HK-2 (cell line): ENCODE results near the gene MADD.
"Not testable (repeated sequence)": the region's sequence is repeated elsewhere in the genome, so short reads cannot be mapped to it uniquely, and the experiment has no call there.

Experiments
- DNase-seq: peaks from one replicate; pipeline ENCODE4 v3.0.0-alpha.2; 2018; ENCODE audit not compliant: unreplicated experiment

Gene MADD

DNA sequence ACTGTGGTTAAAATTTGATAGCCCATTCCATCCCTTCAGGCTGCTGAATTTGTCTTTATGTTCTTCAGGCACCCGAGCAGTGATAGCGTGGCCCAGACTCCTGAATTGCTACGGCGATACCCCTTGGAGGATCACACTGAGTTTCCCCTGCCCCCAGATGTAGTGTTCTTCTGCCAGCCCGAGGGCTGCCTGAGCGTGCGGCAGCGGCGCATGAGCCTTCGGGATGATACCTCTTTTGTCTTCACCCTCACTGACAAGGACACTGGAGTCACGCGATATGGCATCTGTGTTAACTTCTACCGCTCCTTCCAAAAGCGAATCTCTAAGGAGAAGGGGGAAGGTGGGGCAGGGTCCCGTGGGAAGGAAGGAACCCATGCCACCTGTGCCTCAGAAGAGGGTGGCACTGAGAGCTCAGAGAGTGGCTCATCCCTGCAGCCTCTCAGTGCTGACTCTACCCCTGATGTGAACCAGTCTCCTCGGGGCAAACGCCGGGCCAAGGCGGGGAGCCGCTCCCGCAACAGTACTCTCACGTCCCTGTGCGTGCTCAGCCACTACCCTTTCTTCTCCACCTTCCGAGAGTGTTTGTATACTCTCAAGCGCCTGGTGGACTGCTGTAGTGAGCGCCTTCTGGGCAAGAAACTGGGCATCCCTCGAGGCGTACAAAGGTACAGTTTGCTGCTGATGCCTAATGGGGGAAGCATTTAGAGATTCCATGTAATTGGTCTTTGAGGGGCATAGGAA, 4.7 kb downstream of the MADD start:
- DNase-seq: no peak

DNA sequence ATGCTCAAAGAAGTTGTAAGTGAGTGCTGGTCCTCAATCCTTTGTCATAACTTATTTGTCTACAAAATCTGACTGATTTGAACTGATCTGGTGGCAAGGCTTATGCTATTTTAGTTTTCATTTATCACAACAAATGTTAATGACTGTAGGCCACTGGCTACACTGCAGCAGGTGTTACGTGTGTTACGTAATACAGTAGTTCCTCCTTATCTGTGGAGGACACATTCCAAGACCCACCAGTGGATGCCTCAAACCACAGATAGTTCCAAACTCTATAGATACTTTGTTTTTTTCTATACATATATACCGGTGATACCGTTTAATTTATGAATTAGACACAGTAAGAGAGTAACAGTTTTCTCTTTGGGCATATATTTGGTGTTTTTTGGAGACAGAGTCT, 7.0 kb downstream of the MADD start:
- no peak for DNase-seq

- DNase-seq: no peak
Observed at GRCh38 chr11:47278058-47278457, 8.1 kb downstream of the MADD start.

GRCh38 chr11:47278769-47279168, 8.8 kb downstream of the MADD start:
- no peak for DNase-seq

DNA sequence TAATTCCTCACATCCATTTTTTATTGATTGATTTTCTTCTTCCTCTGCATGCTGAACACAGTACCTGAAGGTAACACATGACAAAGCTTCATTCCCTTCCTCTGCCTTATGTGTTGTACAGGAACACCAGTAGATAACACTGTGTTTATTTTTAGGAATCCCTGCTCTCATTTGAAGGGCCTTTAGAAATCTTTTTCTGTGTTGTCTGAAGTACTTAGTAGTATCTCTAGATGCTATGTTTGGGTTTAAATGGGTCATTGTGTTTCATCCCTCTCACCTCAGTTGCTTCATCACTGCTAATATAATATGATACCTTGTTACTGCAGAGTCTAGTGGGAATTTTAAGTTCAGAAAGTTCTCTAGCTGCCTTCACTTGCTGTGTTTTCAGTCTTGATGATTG, 10.2 kb downstream of the MADD start:
- no peak for DNase-seq

DNA sequence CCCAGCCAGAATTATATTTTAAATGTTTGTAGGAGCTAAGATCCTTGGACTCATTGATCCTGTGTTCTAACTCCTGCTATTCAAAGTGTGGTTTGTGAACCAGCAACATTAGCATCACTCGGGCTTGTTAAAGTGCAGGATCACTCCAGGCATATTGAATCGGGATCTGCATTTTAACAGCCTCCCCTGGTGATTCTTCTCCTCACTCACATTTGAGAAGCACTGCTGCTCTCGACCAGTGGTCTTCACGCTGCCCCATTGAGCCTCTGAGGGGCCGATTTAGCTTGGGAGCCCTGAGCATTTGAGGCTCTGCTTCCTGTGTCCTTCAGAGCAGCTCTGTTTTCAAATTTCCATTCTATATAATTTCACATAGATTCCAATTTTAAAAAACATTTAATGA, 10.9 kb downstream of the MADD start:
- no peak for DNase-seq

DNA sequence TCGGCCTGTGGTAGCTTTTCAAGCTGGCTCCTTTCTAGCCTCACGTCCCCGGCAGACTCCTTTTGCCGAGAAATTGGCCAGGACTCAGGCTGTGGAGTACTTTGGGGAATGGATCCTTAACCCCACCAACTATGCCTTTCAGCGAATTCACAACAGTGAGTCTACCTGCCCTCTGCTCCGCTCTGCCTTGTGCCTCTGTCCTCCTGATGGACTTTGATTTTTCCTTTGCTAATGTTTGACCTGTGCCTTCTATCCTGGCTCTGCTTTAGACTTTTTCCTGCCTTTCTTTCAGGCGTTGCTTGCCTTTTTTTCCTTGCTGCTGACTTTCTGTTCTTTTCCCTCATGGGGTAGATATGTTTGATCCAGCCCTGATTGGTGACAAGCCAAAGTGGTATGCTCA, 12.5 kb downstream of the MADD start:
- no peak for DNase-seq

GRCh38 chr11:47284151-47284550, 14.2 kb downstream of the MADD start:
- DNase-seq: no peak

DNA sequence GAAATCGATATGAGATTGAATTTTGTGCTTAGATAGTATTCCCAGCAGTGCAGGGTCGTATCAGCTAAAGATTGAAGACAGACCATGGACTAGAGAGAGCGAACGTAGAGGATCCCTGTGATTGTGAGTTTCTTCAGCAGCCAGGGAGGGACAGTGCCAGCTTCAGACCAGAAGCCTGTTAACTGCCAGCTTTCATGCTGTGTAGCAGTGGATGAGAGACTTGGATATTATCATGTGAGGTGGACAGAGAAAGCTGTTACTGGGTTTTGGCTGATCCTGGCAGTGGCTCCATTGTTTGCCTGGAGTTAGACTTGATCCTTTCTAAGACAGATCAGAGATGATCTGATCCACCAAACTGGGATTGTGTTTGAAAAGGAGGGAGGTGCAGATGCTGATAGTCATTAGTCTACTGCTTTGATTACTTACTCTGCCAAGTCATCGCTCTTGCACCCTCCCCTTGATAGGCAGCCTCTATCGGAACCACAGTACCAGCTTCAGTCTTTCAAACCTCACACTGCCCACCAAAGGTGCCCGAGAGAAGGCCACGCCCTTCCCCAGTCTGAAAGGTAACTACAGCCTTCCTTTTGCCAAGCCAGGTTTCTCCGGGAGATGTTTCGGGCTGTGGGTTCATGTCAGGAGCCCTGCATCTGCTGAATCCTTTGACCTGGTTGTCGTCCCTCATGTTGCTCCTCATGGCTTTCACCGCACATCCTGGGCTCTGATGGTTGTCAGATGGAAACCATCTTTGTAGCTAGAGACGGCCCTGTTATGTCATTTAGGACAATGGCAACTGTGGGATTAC, 16.2 kb downstream of the MADD start:
- no peak for DNase-seq

- no peak for DNase-seq
Observed at GRCh38 chr11:47288066-47288465, 18.1 kb downstream of the MADD start.

GRCh38 chr11:47289856-47290255, 19.9 kb downstream of the MADD start:
- DNase-seq: no peak

- no peak for DNase-seq
Observed at GRCh38 chr11:47295385-47295784, 25.5 kb downstream of the MADD start.

GRCh38 chr11:47296045-47296444, 26.1 kb downstream of the MADD start:
- no peak for DNase-seq

- DNase-seq: no peak
Observed at GRCh38 chr11:47299078-47299477, 29.1 kb downstream of the MADD start.

GRCh38 chr11:47302853-47303252, 32.9 kb downstream of the MADD start:
- DNase-seq: no peak

- no peak for DNase-seq
Observed at GRCh38 chr11:47305734-47306483, 36.0 kb downstream of the MADD start.

- DNase-seq: no peak
Observed at GRCh38 chr11:47306484-47306844, 36.5 kb downstream of the MADD start.

- DNase-seq: no peak
Observed at GRCh38 chr11:47308050-47308823, 38.3 kb downstream of the MADD start.

GRCh38 chr11:47314992-47315391, 45.1 kb downstream of the MADD start:
- DNase-seq: no peak

DNA sequence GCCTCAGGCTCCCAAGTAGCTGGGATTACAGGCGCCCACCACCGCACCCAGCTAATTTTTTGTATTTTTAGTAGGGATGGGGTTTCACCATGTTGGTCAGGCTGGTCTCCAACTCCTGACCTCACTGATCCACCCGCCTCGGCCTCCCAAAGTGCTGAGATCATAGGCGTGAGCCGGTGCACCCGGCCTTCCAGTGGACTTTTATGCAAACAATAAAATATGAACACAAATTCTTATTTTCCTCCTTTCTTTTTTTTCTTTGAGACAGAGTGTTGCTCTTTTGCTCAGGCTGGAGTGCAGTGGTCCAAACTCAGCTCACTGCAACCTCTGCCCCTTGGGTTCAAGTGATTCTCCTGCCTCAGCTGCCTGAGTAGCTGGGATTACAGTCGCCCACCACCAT, 46.6 kb downstream of the MADD start:
- not testable (repeated sequence) for DNase-seq

DNA sequence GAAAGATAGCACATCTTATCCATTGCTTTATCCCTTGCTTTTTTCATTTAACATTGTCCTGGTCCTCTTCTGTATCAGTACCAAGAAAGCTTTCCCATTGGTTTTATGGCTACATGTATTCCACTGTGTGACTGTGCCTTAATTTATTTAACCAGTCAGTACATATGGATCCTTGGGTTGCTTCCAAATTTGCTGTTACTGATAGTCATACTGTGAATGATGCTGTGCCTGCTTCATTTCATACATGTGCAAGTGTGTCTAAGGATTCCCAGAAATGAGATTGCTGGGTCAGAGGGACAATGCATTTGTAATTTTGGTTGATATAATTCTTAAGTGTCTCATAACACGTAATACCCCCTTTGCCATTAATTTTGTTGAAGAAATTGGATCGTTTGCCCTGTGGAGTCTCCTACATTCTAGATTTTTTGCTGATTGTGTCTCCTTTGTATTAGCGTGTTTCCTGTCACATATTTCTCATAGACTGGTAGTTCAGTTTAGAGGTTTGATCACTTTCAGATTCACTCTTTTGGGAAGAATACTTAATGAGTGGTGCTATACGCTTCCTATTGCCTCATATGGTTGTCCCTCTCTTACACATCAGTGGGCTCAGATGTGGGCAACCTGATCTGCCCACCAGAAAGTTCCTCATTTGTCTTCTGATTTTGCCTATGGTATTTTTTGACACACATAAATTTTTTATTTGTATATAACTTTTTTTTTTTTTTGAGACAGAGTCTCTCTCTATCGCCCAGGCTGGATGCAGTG, 47.3 kb downstream of the MADD start:
- DNase-seq: no peak
